ENCODE results near the gene GPRIN3. TPM values are rescaled to one million over a fixed set of nuclear protein-coding genes. Genes with fewer than 3 reads are reported as not detected.

GPRIN3 gene
- total RNA-seq, 1 donor from 2014 or later, result 2.1 TPM

DNA sequence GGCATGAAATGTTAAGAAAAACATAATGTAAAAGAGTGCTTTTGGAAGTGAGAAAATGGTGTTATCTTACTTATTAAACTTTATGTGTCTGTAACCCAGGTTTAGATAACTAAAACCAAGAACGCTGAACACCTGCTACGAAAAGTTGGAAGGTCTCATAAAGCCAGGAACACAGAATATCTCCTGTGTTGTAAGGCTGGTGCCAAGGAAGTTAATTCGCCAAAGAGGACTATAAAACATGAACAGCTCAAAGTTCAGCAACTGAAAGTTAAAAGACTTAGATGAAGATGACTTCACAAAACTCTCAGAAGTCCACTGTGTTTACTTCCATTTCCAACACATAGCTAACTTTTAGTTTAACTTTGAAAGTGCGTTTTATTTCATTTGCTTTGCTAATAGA, 54.3 kb downstream of the GPRIN3 start:
- H3K36me3 ChIP-seq, result no peaks in the 10 kb centered on the region
- no peaks in the 10 kb centered on the region for H3K9me3 ChIP-seq
- DNase-seq (ENCODE audit: low spot score in 2 of 2), result no peak
- H3K27ac ChIP-seq, result no peak overlapping the region
- H3K4me1 ChIP-seq, result no peaks in the 10 kb centered on the region
- no peak for TF ChIP-seq CTCF (IDR thresholded peaks at IDR 0.05)
- H3K4me3 ChIP-seq, result no peak overlapping the region
- intact Hi-C loops (cut with DNase I), result no loop called here
- H3K27me3 ChIP-seq, result no peaks in the 10 kb centered on the region

DNA sequence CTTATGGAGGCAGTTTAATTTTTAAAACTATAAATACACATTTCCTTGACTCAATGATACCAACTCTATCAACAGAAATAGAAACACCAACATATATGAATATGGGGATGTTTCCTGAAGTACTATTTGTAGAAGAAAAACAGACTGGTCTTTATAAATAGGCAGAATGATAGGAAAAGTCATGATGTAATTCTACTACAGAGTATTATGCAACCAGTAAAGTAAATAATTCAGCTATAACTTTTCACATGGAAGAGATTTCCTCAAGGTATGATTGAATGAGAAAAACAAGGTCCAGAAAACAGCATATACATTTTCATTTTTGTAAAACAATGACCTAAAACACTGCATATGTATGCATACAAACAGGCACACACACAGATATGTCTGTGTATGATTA, 56.2 kb downstream of the GPRIN3 start:
- Histone ChIP-seq H3K4me3 (no peak overlapping the region), H3K36me3 (no peaks in the 10 kb centered on the region), H3K27me3 (no peaks in the 10 kb centered on the region), H3K27ac (no peak overlapping the region), H3K9me3 (no peaks in the 10 kb centered on the region), H3K4me1 (no peaks in the 10 kb centered on the region)
- no peak for DNase-seq (ENCODE audit: low spot score in 2 of 2)
- TF ChIP-seq CTCF (IDR thresholded peaks at IDR 0.05), result no peak
- intact Hi-C loops (cut with DNase I), result no loop called here

GRCh38 chr4:89249716-89250361, 57.8 kb downstream of the GPRIN3 start:
- Histone ChIP-seq H3K27ac (no peak overlapping the region), H3K27me3 (no peaks in the 10 kb centered on the region), H3K4me1 (no peaks in the 10 kb centered on the region), H3K4me3 (no peak overlapping the region), H3K9me3 (no peaks in the 10 kb centered on the region), H3K36me3 (no peaks in the 10 kb centered on the region)
- TF ChIP-seq CTCF (IDR thresholded peaks at IDR 0.05), result no peak
- no peak for DNase-seq (ENCODE audit: low spot score in 2 of 2)
- intact Hi-C loops (cut with DNase I), result no loop called here

DNA sequence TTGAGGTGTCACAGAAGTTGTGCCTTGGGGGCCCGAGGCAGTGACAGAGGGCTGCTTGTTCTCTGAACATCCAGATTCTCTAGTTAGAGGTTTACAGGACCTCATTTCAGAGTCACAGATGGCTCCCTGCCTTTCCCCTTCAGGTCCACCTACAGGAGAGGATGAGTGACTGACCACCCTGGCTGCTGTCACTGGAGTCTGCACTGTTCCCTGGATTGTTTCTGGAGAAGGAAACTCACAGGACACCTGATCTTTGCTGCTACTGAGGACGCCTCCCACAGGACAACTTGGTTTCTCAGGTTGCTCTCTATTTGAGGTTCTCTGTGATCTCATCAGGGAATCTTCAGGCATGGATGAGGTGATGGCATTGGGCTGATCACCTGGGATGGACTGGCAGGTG, 58.3 kb downstream of the GPRIN3 start:
- no peaks in the 10 kb centered on the region for H3K36me3 ChIP-seq
- intact Hi-C loops (cut with DNase I), result no loop called here
- TF ChIP-seq CTCF (IDR thresholded peaks at IDR 0.05), result no peak
- H3K27ac ChIP-seq, result no peak overlapping the region
- H3K9me3 ChIP-seq, result no peaks in the 10 kb centered on the region
- H3K4me1 ChIP-seq, result no peaks in the 10 kb centered on the region
- no peak for DNase-seq (ENCODE audit: low spot score in 2 of 2)
- H3K4me3 ChIP-seq, result no peak overlapping the region
- no peaks in the 10 kb centered on the region for H3K27me3 ChIP-seq

GRCh38 chr4:89248879-89249281, 58.7 kb downstream of the GPRIN3 start:
- Histone ChIP-seq H3K27me3 (no peaks in the 10 kb centered on the region), H3K27ac (no peak overlapping the region), H3K4me3 (no peak overlapping the region), H3K9me3 (no peaks in the 10 kb centered on the region), H3K4me1 (no peaks in the 10 kb centered on the region), H3K36me3 (no peaks in the 10 kb centered on the region)
- TF ChIP-seq CTCF (IDR thresholded peaks at IDR 0.05), result no peak
- intact Hi-C loops (cut with DNase I), result no loop called here
- no peak for DNase-seq (ENCODE audit: low spot score in 2 of 2)

- Histone ChIP-seq H3K27me3 (no peaks in the 10 kb centered on the region), H3K36me3 (no peaks in the 10 kb centered on the region), H3K4me1 (no peaks in the 10 kb centered on the region), H3K27ac (no peak overlapping the region), H3K4me3 (no peak overlapping the region), H3K9me3 (no peaks in the 10 kb centered on the region)
- intact Hi-C loops (cut with DNase I), result no loop called here
- no peak for DNase-seq (ENCODE audit: low spot score in 2 of 2)
- no peak for TF ChIP-seq CTCF (IDR thresholded peaks at IDR 0.05)
Observed at GRCh38 chr4:89247951-89248350, 59.6 kb downstream of the GPRIN3 start.

All from ascending aorta (tissue), 2 donors.